COLO668 (cell line): Measurements from ENCODE around the gene NKX1-1.
A peak's percentile ranks its signal among the peaks of the same experiment; 100 is the strongest.
"Not testable (repeated sequence)": the region's sequence is repeated elsewhere in the genome, so short reads cannot be mapped to it uniquely, and the experiment has no call there.

Experiments
- DNase-seq: peaks from one replicate; lab custom pipeline; 2025; ENCODE audit not compliant: unreplicated experiment; lab: John Stamatoyannopoulos, UW

The NKX1-1 gene

GRCh38 chr4:1405636-1406393 lies 427 bp downstream of the NKX1-1 start:
- no peak for DNase-seq

- no peak for DNase-seq
Measured at GRCh38 chr4:1405254-1405635, 997 bp downstream of the NKX1-1 start.

- no peak for DNase-seq
Measured at GRCh38 chr4:1404573-1405253, 1.5 kb downstream of the NKX1-1 start.

- no peak for DNase-seq
Measured at GRCh38 chr4:1403591-1404572, 2.4 kb downstream of the NKX1-1 start.

GRCh38 chr4:1403177-1403583 lies 3.1 kb downstream of the NKX1-1 start:
- peak; percentile 23 for DNase-seq

- peak; percentile 61 for DNase-seq
Measured at GRCh38 chr4:1402516-1403091, 3.6 kb downstream of the NKX1-1 start.

- DNase-seq: no peak
Measured at GRCh38 chr4:1402021-1402515, 4.2 kb downstream of the NKX1-1 start.

GRCh38 chr4:1401409-1402020 lies 4.7 kb downstream of the NKX1-1 start:
- no peak for DNase-seq

GRCh38 chr4:1400831-1401408 lies 5.3 kb downstream of the NKX1-1 start:
- no peak for DNase-seq

- no peak for DNase-seq
Measured at GRCh38 chr4:1400191-1400805, 5.9 kb downstream of the NKX1-1 start.

GRCh38 chr4:1399508-1400190 lies 6.6 kb downstream of the NKX1-1 start:
- no peak for DNase-seq

GRCh38 chr4:1398681-1399507 lies 7.3 kb downstream of the NKX1-1 start:
- DNase-seq: no peak

GRCh38 chr4:1396806-1397455 lies 9.3 kb downstream of the NKX1-1 start:
- DNase-seq: no peak

- no peak for DNase-seq
Measured at GRCh38 chr4:1395941-1396805, 10.1 kb downstream of the NKX1-1 start.

GRCh38 chr4:1395389-1395820 lies 10.8 kb downstream of the NKX1-1 start:
- DNase-seq: not testable (repeated sequence)

- not testable (repeated sequence) for DNase-seq
Measured at GRCh38 chr4:1394554-1395388, 11.5 kb downstream of the NKX1-1 start.
